CD4-positive, alpha-beta T cell (primary cell): ENCODE measurements around the gene HIC2. TPM values are rescaled to one million over a fixed set of nuclear protein-coding genes. Genes with fewer than 3 reads are reported as not detected.
"Not testable (repeated sequence)": the region's sequence is repeated elsewhere in the genome, so short reads cannot be mapped to it uniquely, and the experiment has no call there.

Experiments
- ATAC-seq: fragments of 200-7000 bp; cut with Tn5 transposase; one replicate; pipeline ENCODE4 v1.10.0; 2022; ENCODE audit warnings: mild to moderate bottlenecking; ENCODE audit not compliant: poor library complexity
- CTCF ChIA-PET: fragments of 350-600 bp; sonication (Branson Sonifier 250); formaldehyde crosslinking; loops from one replicate; lab custom pipeline; 2021; ENCODE audit warnings: antibody characterized with exemption, inconsistent platforms; lab: Charles Lee
- POLR2A ChIA-PET: fragments of 350-600 bp; sonication (Branson Sonifier 250); formaldehyde crosslinking; loops from one replicate; lab custom pipeline; 2021; ENCODE audit warnings: antibody characterized with exemption, inconsistent platforms; lab: Charles Lee
- DNase-seq, 14 experiments: peaks; one replicate each; pipeline ENCODE4 v3.0.0-alpha.2; 2013 to 2020; ENCODE audit warnings: mixed read lengths in 2 of 14
- H3K27ac ChIP-seq, 2 donors: one replicate each; pipeline versions ENCODE4 v1.5.1 to v1.7.0; 2013; ENCODE audit warnings: low read length in 2 of 2, low read depth in 1 of 2, mild to moderate bottlenecking in 1 of 2
- H3K27me3 ChIP-seq, 2 experiments: 1 replicate in 1 of 2; 2 replicates in 1 of 2; pipeline versions ENCODE4 v1.6.1 to v1.7.0; 2013; ENCODE audit warnings: low read length in 2 of 2, control low read depth in 1 of 2, mild to moderate bottlenecking in 1 of 2, moderate library complexity in 1 of 2; ENCODE audit not compliant: insufficient read depth in 2 of 2, control insufficient read depth in 1 of 2
- H3K36me3 ChIP-seq: one replicate; pipeline ENCODE4 v1.6.1; 2013; ENCODE audit warnings: low read length, control low read depth; ENCODE audit not compliant: insufficient read depth
- H3K4me1 ChIP-seq: one replicate; pipeline ENCODE4 v1.6.1; 2013; ENCODE audit warnings: low read length, control low read depth; ENCODE audit not compliant: insufficient read depth
- H3K4me3 ChIP-seq: one replicate; pipeline ENCODE4 v1.5.1; 2013; ENCODE audit warnings: mild to moderate bottlenecking, low read length, moderate library complexity
- H3K9me3 ChIP-seq, 2 experiments: 1 replicate in 1 of 2; 2 replicates in 1 of 2; pipeline versions ENCODE4 v1.6.1 to v1.7.0; 2013; ENCODE audit warnings: low read length in 2 of 2, mild to moderate bottlenecking in 2 of 2, control low read depth in 1 of 2, moderate library complexity in 1 of 2; ENCODE audit not compliant: control insufficient read depth in 1 of 2, insufficient read depth in 1 of 2
- H3K27ac Mint-ChIP-seq: one replicate; pipeline ENCODE4 v1.8.0; 2020; ENCODE audit warnings: mixed read lengths
- H3K27me3 Mint-ChIP-seq: one replicate; pipeline ENCODE4 v1.8.0; 2021; ENCODE audit warnings: mixed read lengths
- H3K36me3 Mint-ChIP-seq: one replicate; pipeline ENCODE4 v1.8.0; 2021; ENCODE audit warnings: low read depth, mixed read lengths
- H3K4me1 Mint-ChIP-seq: one replicate; pipeline ENCODE4 v1.8.0; 2021; ENCODE audit warnings: low read depth, mixed read lengths
- H3K4me3 Mint-ChIP-seq: one replicate; pipeline ENCODE4 v1.8.0; 2020; ENCODE audit warnings: mild to moderate bottlenecking, mixed read lengths
- H3K9me3 Mint-ChIP-seq: one replicate; pipeline ENCODE4 v1.8.0; 2020; ENCODE audit warnings: mixed read lengths
- CTCF ChIP-seq: fragments of 200-600 bp; IDR thresholded peaks from one replicate; pipeline ENCODE4 v1.8.0; 2022; ENCODE audit warnings: antibody characterized with exemption, mild to moderate bottlenecking
- intact Hi-C, 2 experiments: fragments of 100-400 bp; cut with DNase I in 1 of 2; cut with micrococcal nuclease in 1 of 2; formaldehyde crosslinking; loops; one replicate each; pipeline versions ENCODE4 v1.15.1 to v1.9.0; 2023 to 2025; cut with DNase I, micrococcal nuclease
- total RNA-seq, 174 experiments: library from RNA in 2 of 174; stranded (reverse) in 2 of 174; gene quantifications; one replicate each; pipeline ENCODE4 v1.2.3 and lab custom pipeline; 2021 to 2026

Gene HIC2
- total RNA-seq, 2 experiments from 2014 or later = 10.0 TPM

- Histone ChIP-seq H3K36me3 (no peaks in the 10 kb centered on the region), H3K9me3 (no peaks in the 10 kb centered on the region), H3K27ac (no peak overlapping the region), H3K27me3 (no peaks in the 10 kb centered on the region), H3K4me3 (no peak overlapping the region), H3K4me1 (no peaks in the 10 kb centered on the region)
- ATAC-seq (no peak), DNase-seq (peak in 1 of 14 experiments; percentile 19)
- H3K9me3 Mint-ChIP-seq = no peaks in the 10 kb centered on the region
- H3K36me3 Mint-ChIP-seq = no peaks in the 10 kb centered on the region
- H3K4me1 Mint-ChIP-seq = no peaks in the 10 kb centered on the region
- POLR2A ChIA-PET = no interaction called here
- H3K27me3 Mint-ChIP-seq = no peaks in the 10 kb centered on the region
- no peak overlapping the region for H3K4me3 Mint-ChIP-seq
- no peak for TF ChIP-seq CTCF
- CTCF ChIA-PET = no interaction called here
- intact Hi-C loops = no loop called here
- H3K27ac Mint-ChIP-seq = no peak overlapping the region
Observed at GRCh38 chr22:21455334-21456089, 38.3 kb downstream of the HIC2 start.

- no peak for TF ChIP-seq CTCF
- Mint-ChIP-seq H3K4me1 (no peaks in the 10 kb centered on the region), H3K36me3 (no peaks in the 10 kb centered on the region), H3K4me3 (no peak overlapping the region), H3K27me3 (no peaks in the 10 kb centered on the region), H3K9me3 (no peaks in the 10 kb centered on the region), H3K27ac (no peak overlapping the region)
- POLR2A ChIA-PET = no interaction called here
- CTCF ChIA-PET = no interaction called here
- H3K4me3 ChIP-seq = no peak overlapping the region
- H3K36me3 ChIP-seq = no peaks in the 10 kb centered on the region
- no peaks in the 10 kb centered on the region for H3K27me3 ChIP-seq
- no peak overlapping the region for H3K27ac ChIP-seq
- intact Hi-C loops = no loop called here
- no peak for ATAC-seq
- no peaks in the 10 kb centered on the region for H3K4me1 ChIP-seq
- H3K9me3 ChIP-seq = no peaks in the 10 kb centered on the region
- DNase-seq = no peak
Observed at GRCh38 chr22:21457023-21457787, 40.0 kb downstream of the HIC2 start.

- H3K4me1 Mint-ChIP-seq, H3K9me3 ChIP-seq, DNase-seq, H3K27me3 Mint-ChIP-seq, POLR2A ChIA-PET, H3K36me3 ChIP-seq, H3K27ac Mint-ChIP-seq, H3K36me3 Mint-ChIP-seq, H3K27me3 ChIP-seq, H3K4me3 ChIP-seq, CTCF ChIA-PET, ATAC-seq, intact Hi-C loops, H3K4me3 Mint-ChIP-seq, H3K27ac ChIP-seq, H3K9me3 Mint-ChIP-seq, H3K4me1 ChIP-seq: not testable (repeated sequence)
Observed at GRCh38 chr22:21462672-21463071, 45.5 kb downstream of the HIC2 start.

GRCh38 chr22:21467337-21468193, 50.4 kb downstream of the HIC2 start, which contains the start of gene TMEM191C:
TMEM191C (plus strand) TSS chr22:21467387; CDS start chr22:21467460, 73 bp downstream.
- Mint-ChIP-seq H3K4me3 (peak within 1 kb of the TSS; percentile 94), H3K27ac (peak within 1 kb of the TSS; percentile 97)
- H3K36me3 Mint-ChIP-seq, H3K9me3 Mint-ChIP-seq, H3K27me3 ChIP-seq, H3K4me1 ChIP-seq, H3K9me3 ChIP-seq, H3K27me3 Mint-ChIP-seq, H3K36me3 ChIP-seq, intact Hi-C loops, POLR2A ChIA-PET, ATAC-seq, CTCF ChIA-PET, H3K4me1 Mint-ChIP-seq, DNase-seq: not testable (repeated sequence)
- H3K27ac ChIP-seq = peak within 1 kb of the TSS in 1 of 2 donors; percentile 29
- H3K4me3 ChIP-seq = peak within 1 kb of the TSS; percentile 33

- H3K4me1 ChIP-seq, intact Hi-C loops, POLR2A ChIA-PET, CTCF ChIA-PET, H3K9me3 Mint-ChIP-seq, H3K27me3 Mint-ChIP-seq, H3K27me3 ChIP-seq, H3K4me1 Mint-ChIP-seq, H3K9me3 ChIP-seq, H3K36me3 Mint-ChIP-seq, H3K36me3 ChIP-seq: not testable (repeated sequence)
- ATAC-seq (peak; percentile 86), DNase-seq (peak; percentile 85 to 95 (median 90))
- Mint-ChIP-seq H3K4me3 (peak overlapping the region; percentile 94), H3K27ac (peak overlapping the region; percentile 97)
- H3K4me3 ChIP-seq = peak overlapping the region; percentile 33
- peak overlapping the region in 1 of 2 donors; percentile 29 for H3K27ac ChIP-seq
Observed at GRCh38 chr22:21468194-21469096, 51.3 kb downstream of the HIC2 start.
